ENCODE results near the gene TFF3.

Gene TFF3

GRCh38 chr21:42343963-42344510 lies 28.8 kb upstream of the TFF3 start:
- no peak overlapping the region for H3K4me3 ChIP-seq
- H3K27ac ChIP-seq: no peak overlapping the region
- no peak for TF ChIP-seq POLR2AphosphoS5 (IDR thresholded peaks at IDR 0.05; ENCODE audit: borderline replicate concordance, low read depth, low read length)
- TF ChIP-seq EZH2 (IDR thresholded peaks at IDR 0.05): no peak
- TF ChIP-seq FOXP2 (optimal IDR thresholded peaks at IDR 0.05; ENCODE audit: control extremely low read depth, extremely low read length, insufficient read depth): no peak
- no peak overlapping the region for H3K9ac ChIP-seq (ENCODE audit: insufficient read length)
- H3K36me3 ChIP-seq (ENCODE audit: insufficient read depth, low read length): no peaks in the 10 kb centered on the region
- H3K9me3 ChIP-seq (ENCODE audit: low read depth, low read length): no peaks in the 10 kb centered on the region
- no peak for DNase-seq (ENCODE audit: low read depth, low spot score)

- no peaks in the 10 kb centered on the region for H3K36me3 ChIP-seq (ENCODE audit: insufficient read depth, low read length)
- H3K9ac ChIP-seq (ENCODE audit: insufficient read length): no peak overlapping the region
- TF ChIP-seq POLR2AphosphoS5 (IDR thresholded peaks at IDR 0.05; ENCODE audit: borderline replicate concordance, low read depth, low read length): no peak
- TF ChIP-seq EZH2 (IDR thresholded peaks at IDR 0.05): no peak
- no peak for TF ChIP-seq FOXP2 (optimal IDR thresholded peaks at IDR 0.05; ENCODE audit: control extremely low read depth, extremely low read length, insufficient read depth)
- no peak overlapping the region for H3K27ac ChIP-seq
- DNase-seq (ENCODE audit: low read depth, low spot score): no peak
- no peak overlapping the region for H3K4me3 ChIP-seq
- H3K9me3 ChIP-seq (ENCODE audit: low read depth, low read length): no peaks in the 10 kb centered on the region
Observed at GRCh38 chr21:42343556-42343955, 28.3 kb upstream of the TFF3 start.

DNA sequence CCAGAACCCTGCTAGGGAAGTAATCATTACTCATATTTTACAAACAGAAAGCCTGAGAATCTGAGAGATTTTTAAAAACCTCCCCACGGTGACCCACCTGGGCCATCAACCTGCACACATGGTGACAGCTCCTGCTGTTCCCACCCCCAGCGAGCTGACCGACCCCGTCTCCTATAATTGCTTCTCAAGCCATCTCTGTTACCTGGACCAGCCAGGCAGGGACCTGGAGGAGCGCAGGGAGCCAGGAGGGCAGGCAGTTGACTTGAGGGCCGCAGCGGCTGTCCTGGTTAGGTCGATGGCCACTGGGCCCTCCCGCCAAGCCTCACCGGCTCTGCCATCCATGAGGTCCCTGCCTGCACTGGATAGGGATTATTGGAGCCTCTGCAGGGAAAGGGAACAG lies 27.9 kb upstream of the TFF3 start:
- Histone ChIP-seq H3K9me3 (ENCODE audit: low read depth, low read length) (no peaks in the 10 kb centered on the region), H3K4me3 (no peak overlapping the region), H3K27ac (no peak overlapping the region), H3K36me3 (ENCODE audit: insufficient read depth, low read length) (no peaks in the 10 kb centered on the region), H3K9ac (ENCODE audit: insufficient read length) (no peak overlapping the region)
- DNase-seq (ENCODE audit: low read depth, low spot score): no peak
- TF ChIP-seq EZH2 (IDR thresholded peaks at IDR 0.05) (no peak), FOXP2 (optimal IDR thresholded peaks at IDR 0.05; ENCODE audit: control extremely low read depth, extremely low read length, insufficient read depth) (no peak), POLR2AphosphoS5 (IDR thresholded peaks at IDR 0.05; ENCODE audit: borderline replicate concordance, low read depth, low read length) (no peak)

GRCh38 chr21:42341776-42342542 lies 26.8 kb upstream of the TFF3 start:
- Histone ChIP-seq H3K9me3 (ENCODE audit: low read depth, low read length) (no peaks in the 10 kb centered on the region), H3K9ac (ENCODE audit: insufficient read length) (no peak overlapping the region), H3K27ac (no peak overlapping the region), H3K36me3 (ENCODE audit: insufficient read depth, low read length) (no peaks in the 10 kb centered on the region), H3K4me3 (no peak overlapping the region)
- no peak for DNase-seq (ENCODE audit: low read depth, low spot score)
- TF ChIP-seq FOXP2 (optimal IDR thresholded peaks at IDR 0.05; ENCODE audit: control extremely low read depth, extremely low read length, insufficient read depth) (no peak), POLR2AphosphoS5 (IDR thresholded peaks at IDR 0.05; ENCODE audit: borderline replicate concordance, low read depth, low read length) (no peak), EZH2 (IDR thresholded peaks at IDR 0.05) (no peak)

GRCh38 chr21:42340187-42341050 lies 25.2 kb upstream of the TFF3 start:
- H3K36me3 ChIP-seq (ENCODE audit: insufficient read depth, low read length): no peaks in the 10 kb centered on the region
- TF ChIP-seq EZH2 (IDR thresholded peaks at IDR 0.05) (no peak), POLR2AphosphoS5 (IDR thresholded peaks at IDR 0.05; ENCODE audit: borderline replicate concordance, low read depth, low read length) (no peak), FOXP2 (optimal IDR thresholded peaks at IDR 0.05; ENCODE audit: control extremely low read depth, extremely low read length, insufficient read depth) (no peak)
- H3K27ac ChIP-seq: no peak overlapping the region
- H3K4me3 ChIP-seq: no peak overlapping the region
- DNase-seq (ENCODE audit: low read depth, low spot score): no peak
- H3K9me3 ChIP-seq (ENCODE audit: low read depth, low read length): no peaks in the 10 kb centered on the region
- H3K9ac ChIP-seq (ENCODE audit: insufficient read length): no peak overlapping the region

DNA sequence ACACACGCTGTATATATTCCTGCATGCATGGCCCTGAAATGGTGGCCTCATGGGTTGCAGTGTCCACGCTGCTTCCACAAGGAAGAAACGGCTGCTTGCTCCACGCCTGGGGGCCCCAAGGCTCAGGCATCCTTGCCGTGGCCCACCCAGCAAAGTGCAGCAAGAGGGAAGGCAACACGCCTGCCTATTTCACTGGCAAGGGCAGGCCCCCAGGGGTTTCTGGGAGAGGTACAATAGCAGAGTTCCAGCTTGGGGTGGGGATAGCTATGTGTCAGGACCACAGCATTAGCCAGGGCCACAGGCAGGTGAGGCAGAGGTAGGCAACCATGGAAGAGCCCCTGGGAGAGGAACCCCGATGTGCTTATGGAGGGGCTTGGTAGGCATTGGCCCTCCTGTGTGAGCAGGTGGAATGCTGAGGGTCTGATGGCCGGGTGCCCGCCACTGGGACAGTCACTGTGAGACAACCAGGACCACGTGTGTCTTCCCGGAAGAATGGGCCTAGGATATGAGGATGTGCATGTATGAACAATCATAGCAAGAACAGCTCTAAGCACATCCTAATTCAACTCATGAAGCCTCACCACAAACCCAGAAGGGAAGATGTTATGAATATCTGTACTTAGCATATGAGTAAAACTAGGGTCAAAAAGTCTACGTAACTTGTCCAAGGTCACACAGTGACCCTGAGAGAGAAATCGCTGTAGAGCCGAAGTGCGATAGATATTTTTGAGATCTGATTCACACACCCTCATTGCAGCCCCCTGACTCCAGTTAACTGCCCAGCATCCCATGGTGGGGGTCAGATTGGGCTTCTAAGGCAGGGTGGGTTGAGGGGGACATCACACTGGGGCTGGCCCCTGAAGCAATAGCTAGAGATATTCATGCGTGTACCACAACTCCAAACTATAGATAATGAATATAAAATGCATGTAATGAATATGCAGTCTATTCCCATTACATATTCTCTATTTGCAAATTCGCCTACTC lies 23.8 kb upstream of the TFF3 start:
- Histone ChIP-seq H3K9me3 (ENCODE audit: low read depth, low read length) (no peaks in the 10 kb centered on the region), H3K36me3 (ENCODE audit: insufficient read depth, low read length) (no peaks in the 10 kb centered on the region), H3K27ac (no peak overlapping the region), H3K9ac (ENCODE audit: insufficient read length) (no peak overlapping the region), H3K4me3 (no peak overlapping the region)
- no peak for TF ChIP-seq EZH2 (IDR thresholded peaks at IDR 0.05)
- no peak for TF ChIP-seq POLR2AphosphoS5 (IDR thresholded peaks at IDR 0.05; ENCODE audit: borderline replicate concordance, low read depth, low read length)
- no peak for TF ChIP-seq FOXP2 (optimal IDR thresholded peaks at IDR 0.05; ENCODE audit: control extremely low read depth, extremely low read length, insufficient read depth)
- DNase-seq (ENCODE audit: low read depth, low spot score): no peak

DNA sequence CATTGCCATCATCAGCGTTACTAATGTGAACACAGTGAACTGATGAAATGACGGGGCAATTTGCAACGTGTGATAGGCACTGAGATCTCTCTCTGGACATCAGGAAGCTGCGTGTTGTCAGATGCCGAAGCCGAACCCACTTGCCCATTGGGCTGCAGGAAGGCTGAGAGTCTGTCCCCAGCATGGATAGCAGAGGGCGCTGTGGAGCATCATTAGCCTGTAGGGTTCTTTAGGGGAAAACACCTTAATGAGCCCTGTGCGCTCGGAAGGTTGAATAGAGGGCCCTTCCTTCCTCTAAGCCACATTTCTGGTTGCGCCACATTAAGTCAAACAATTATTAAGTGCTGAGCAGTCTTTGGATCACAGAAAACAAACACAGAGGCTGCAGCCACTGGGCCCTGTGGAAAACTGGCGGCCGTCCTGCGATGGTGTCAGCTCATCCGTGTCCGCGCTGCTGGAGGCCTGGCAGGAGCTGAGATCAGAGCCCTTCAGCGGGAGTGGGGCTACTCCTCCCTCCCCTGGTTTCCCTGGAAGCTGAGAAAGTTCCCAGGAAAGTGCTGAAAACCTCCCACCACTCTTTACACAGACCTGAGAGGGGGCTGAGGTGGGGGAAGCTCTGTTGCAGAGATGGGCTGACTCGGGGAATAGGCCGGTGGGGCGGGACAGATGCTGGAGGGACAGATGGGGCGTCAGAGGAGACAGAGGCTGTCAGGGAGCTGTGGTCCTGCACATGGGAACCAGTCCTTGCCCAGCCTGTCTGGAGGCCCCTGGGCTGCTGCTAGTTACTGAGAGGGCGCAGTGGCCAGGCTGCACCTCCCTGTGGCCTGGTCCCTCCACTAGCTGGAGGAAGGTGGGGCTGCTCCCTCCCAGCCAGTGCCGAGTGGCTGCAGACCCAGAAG lies 22.9 kb upstream of the TFF3 start:
- no peak for TF ChIP-seq EZH2 (IDR thresholded peaks at IDR 0.05)
- no peak for TF ChIP-seq FOXP2 (optimal IDR thresholded peaks at IDR 0.05; ENCODE audit: control extremely low read depth, extremely low read length, insufficient read depth)
- TF ChIP-seq POLR2AphosphoS5 (IDR thresholded peaks at IDR 0.05; ENCODE audit: borderline replicate concordance, low read depth, low read length): no peak
- no peak overlapping the region for H3K27ac ChIP-seq
- H3K9ac ChIP-seq (ENCODE audit: insufficient read length): no peak overlapping the region
- H3K36me3 ChIP-seq (ENCODE audit: insufficient read depth, low read length): no peaks in the 10 kb centered on the region
- peak; percentile 2 for DNase-seq (ENCODE audit: low read depth, low spot score)
- no peak overlapping the region for H3K4me3 ChIP-seq
- H3K9me3 ChIP-seq (ENCODE audit: low read depth, low read length): no peaks in the 10 kb centered on the region

All from SK-N-MC (cell line).